ENCODE results near the gene SNRPD2.

The SNRPD2 gene

DNA sequence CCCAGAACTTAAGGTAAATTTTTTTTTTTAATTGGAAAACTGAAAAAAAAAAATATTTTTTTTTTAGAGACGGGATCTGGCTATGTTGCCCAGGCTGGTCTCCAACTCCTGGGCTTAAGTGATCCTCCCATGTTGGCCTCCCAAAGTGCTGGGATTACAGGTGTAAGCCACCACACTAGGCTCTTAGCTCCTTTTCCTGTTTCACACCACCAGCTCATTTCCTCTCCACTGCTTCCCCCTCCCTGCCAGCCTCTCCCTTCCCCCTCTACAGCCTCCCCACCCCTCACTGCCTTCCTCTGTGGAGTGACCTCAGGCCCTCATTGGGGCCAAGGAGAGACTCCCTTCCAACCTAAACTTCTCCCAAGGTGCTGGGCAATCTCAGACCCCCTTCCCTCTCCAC lies 28.0 kb downstream of the SNRPD2 start:
- no peak for DNase-seq
- intact Hi-C loops (cut with DNase I): no loop called here

- no peak for DNase-seq
- intact Hi-C loops (cut with DNase I): no loop called here
Observed at GRCh38 chr19:45660636-45661035, 31.1 kb downstream of the SNRPD2 start.

GRCh38 chr19:45659096-45659729 lies 32.5 kb downstream of the SNRPD2 start:
- intact Hi-C loops (cut with DNase I): no loop called here
- DNase-seq: no peak

GRCh38 chr19:45657520-45658167 lies 34.1 kb downstream of the SNRPD2 start:
- intact Hi-C loops (cut with DNase I): no loop called here
- DNase-seq: no peak

DNA sequence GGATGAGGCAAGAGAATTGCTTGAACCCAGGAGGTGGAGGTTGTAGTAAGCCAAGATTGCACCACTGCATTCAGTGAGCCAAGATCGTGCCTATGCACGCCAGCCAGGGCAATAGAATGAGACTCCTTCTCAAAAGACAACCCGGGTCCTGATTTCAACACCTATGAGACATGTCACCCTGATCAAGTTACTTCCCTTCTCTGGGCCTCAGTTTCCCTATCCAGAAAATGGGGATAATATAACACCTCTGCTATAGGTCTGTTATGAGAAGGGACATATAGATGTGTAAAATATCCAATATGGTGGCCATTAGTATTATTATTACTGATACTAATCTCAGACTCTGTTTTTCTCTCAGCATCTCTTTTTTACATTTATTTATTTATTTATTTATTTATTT lies 36.7 kb downstream of the SNRPD2 start:
- DNase-seq: no peak
- intact Hi-C loops (cut with DNase I): no loop called here

DNA sequence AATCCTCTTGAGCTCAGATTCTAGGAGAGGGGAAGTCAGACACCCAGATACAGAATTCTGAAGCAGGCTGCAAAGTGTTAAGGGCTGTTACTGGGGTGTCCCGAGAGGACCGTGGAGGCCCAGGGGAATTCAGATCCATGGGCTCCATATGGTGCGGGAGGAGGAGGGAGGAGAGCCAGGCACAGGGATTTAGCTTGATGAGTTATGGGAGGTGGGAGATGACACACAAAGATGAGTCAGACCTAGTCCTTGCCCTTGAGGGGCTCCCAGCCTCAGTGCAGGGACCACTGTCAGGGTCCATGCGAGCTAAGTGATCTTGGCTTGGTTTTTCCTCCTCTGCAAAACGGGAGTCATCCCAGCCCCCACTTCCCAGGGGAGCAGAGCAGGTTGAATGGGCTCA lies 38.1 kb downstream of the SNRPD2 start:
- intact Hi-C loops (cut with DNase I): no loop called here
- no peak for DNase-seq

GRCh38 chr19:45650722-45651121 lies 41.0 kb downstream of the SNRPD2 start:
- intact Hi-C loops (cut with DNase I): no loop called here
- no peak for DNase-seq

DNA sequence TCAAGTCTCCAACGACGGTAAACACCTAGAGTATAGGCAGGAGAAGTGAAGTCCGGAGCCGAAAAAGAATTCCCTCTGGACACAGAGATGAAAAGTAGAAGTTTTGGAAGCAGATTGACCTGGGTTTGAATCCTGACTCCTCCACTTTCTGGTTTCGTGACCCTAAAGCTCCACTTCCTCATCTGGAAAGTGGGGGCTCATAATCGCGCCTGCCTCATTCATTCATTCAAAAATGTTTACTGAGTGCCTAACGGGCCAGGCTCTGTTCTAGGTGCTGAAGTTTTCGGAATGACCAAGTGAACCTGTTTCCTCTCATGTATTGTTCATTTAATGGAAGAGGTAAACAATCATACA lies 45.4 kb downstream of the SNRPD2 start:
- intact Hi-C loops (cut with DNase I): no loop called here
- no peak for DNase-seq

DNA sequence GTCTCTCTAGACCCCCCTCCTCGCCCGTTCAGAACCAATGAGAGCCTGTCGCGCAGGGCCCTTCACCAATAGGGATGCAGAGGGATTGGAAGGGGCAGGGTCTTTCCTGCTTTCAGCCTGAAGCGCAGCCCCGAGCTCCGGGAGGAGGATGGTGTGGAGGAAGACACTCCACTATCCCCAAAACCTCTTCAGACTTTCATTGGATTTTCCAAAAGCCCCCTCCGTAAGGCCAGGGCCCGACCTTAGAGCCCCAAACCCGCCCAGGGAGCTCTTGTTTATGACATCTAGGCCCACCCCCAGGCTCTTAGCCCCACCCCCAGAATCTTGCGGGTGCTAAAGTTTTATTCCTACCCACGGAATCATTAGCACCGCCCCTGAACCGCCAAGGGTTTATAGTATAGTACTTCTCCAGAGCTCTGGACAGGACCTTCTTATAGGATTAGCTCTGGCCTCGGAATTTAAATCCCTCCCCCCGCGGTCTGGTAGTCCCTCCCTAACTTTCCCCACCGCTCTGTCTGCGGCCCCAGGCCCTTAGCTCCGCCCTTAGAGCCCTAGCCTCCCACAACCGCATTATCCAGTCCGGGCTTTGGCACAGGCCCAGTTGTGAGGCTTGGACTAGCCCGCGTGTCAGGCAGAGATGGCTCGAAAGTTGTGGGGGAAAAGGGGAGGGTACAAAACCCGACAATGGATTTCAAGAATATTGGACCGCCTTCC lies 46.0 kb downstream of the SNRPD2 start:
- intact Hi-C loops (cut with DNase I): no loop called here
- peak; percentile 93 to 100 (median 97) for DNase-seq

DNA sequence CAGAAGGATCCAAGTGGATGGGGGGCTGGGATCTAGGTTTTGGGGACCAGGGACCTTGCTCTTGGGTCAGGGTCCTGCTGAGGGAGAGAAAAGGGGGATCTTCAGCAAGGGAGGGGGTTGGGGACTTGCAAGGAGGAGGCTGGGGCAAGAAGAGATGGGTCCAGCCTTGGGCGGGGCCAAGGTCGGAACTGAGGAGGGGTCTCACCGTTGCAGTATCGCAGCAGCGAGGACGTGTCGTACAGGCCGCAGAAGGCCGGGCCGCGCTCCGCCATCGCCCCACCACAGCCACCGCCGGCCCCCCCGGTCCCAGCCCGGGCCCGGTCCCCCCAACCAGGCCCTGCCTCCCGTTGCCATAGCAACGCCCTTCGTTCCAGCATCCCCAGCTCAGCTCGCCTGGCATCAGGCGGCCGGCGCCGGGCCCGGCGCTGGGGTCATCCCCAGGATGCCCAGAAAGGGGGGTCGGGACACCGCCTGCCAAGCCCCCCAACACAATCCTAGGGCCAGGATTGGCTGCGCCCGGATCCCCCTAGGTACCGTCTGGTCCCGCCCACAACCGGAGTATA lies 46.6 kb downstream of the SNRPD2 start:
- intact Hi-C loops (cut with DNase I): no loop called here
- peak in 1 of 10 donors; percentile 94 for DNase-seq

- intact Hi-C loops (cut with DNase I): loop anchor here (1.0 to 5.0 kb wide), 3 partner anchors 37 to 122 kb away; no protein-coding TSS in a partner anchor
- DNase-seq: peak in 6 of 10 donors; percentile 17 to 87 (median 24)
Observed at GRCh38 chr19:45643927-45644771, 47.6 kb downstream of the SNRPD2 start.

GRCh38 chr19:45643024-45643926 lies 48.5 kb downstream of the SNRPD2 start:
- DNase-seq: peak; percentile 84 to 98 (median 93)
- intact Hi-C loops (cut with DNase I): loop anchor here (1.0 to 5.0 kb wide), 3 partner anchors 36 to 121 kb away; no protein-coding TSS in a partner anchor

- intact Hi-C loops (cut with DNase I): loop anchor here (5.0 kb wide), 2 partner anchors 41 to 119 kb away; no protein-coding TSS in a partner anchor
- DNase-seq: peak in 2 of 10 donors; percentile 17 to 35
Observed at GRCh38 chr19:45641274-45642105, 50.3 kb downstream of the SNRPD2 start.

DNA sequence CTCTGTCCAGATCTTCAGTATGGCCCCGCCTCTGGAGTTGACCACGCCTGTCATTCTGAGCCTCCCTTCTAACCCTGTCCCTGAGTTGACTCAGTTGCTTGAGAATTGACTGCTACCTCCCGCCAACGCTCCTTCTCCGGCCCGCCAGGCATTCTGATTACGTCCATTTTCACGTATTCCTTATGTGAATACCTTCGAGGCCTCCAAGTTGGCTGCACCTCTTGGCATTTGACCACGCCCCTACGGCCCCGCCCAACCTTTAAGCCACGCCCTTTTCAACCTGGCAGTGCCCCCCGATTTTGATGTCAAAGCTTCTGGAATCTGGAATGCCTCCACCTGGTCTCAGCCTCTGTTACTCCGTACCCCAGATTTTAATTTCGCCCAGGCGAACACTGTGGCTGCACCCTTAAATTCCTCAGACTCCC lies 50.9 kb downstream of the SNRPD2 start:
- intact Hi-C loops (cut with DNase I): loop anchor here (5.0 kb wide), 2 partner anchors 41 to 119 kb away; no protein-coding TSS in a partner anchor

GRCh38 chr19:45638930-45639729 lies 52.6 kb downstream of the SNRPD2 start, which contains the start of gene EML2:
Gene EML2 (minus strand): TSS chr19:45639397. CDS start chr19:45639376, 21 bp downstream.
- no peak for DNase-seq
- intact Hi-C loops (cut with DNase I): no loop called here

More for the DNA sequence above, 50.9 kb downstream of the SNRPD2 start:
- no peak for DNase-seq

GRCh38 chr19:45637890-45638667 lies 53.7 kb downstream of the SNRPD2 start:
- no peak for DNase-seq
- intact Hi-C loops (cut with DNase I): no loop called here
